ENCODE data around the gene GAS2L2.

GAS2L2 gene

DNA sequence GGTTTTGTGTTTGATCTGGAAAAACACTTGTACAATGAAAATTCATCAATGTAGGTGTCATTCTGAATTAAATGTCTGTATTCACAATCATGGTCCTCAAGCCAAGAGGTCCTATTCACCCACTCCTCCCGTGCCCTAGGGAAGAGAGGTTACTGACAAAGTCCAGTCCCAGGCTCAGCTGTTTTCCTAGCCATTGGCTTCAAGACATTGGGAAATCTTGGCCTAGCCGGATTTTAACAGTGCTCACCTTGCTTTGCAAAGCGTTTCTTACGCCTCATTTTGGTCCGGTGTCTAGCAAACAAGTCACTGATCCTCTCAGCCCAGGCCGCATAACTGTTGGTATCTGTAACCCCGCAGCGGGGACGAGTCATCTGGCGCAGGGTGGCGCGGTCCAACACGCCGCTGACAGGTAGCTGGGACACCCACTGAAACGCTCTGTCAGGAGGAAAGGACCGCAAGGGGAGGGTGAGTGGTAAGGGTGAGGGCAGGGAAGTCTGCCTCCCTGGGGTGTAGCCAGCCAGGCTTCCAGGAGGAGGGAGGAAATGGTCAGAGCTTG, 25.7 kb upstream of the GAS2L2 start:
- H3K9me3 ChIP-seq, result no peaks in the 10 kb centered on the region
- intact Hi-C loops (cut with DNase I; ENCODE audit: low total_unique reads), result no loop called here
- H3K36me3 ChIP-seq, result no peaks in the 10 kb centered on the region
- H3K27ac ChIP-seq, result peak overlapping the region; percentile 21 to 40
- no peak overlapping the region for H3K4me3 ChIP-seq
- DNase-seq, result no peak
- TF ChIP-seq, protein P1, sequence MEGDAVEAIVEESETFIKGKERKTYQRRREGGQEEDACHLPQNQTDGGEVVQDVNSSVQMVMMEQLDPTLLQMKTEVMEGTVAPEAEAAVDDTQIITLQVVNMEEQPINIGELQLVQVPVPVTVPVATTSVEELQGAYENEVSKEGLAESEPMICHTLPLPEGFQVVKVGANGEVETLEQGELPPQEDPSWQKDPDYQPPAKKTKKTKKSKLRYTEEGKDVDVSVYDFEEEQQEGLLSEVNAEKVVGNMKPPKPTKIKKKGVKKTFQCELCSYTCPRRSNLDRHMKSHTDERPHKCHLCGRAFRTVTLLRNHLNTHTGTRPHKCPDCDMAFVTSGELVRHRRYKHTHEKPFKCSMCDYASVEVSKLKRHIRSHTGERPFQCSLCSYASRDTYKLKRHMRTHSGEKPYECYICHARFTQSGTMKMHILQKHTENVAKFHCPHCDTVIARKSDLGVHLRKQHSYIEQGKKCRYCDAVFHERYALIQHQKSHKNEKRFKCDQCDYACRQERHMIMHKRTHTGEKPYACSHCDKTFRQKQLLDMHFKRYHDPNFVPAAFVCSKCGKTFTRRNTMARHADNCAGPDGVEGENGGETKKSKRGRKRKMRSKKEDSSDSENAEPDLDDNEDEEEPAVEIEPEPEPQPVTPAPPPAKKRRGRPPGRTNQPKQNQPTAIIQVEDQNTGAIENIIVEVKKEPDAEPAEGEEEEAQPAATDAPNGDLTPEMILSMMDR (IDR thresholded peaks at IDR 0.05), result no peak
- no peaks in the 10 kb centered on the region for H3K27me3 ChIP-seq
- peaks cover 0 to 58% (median 29%) of the 10 kb centered on the region in 4 donors for H3K4me1 ChIP-seq

GRCh38 chr17:35775583-35775982, 22.5 kb upstream of the GAS2L2 start:
- Histone ChIP-seq H3K27me3 (no peaks in the 10 kb centered on the region), H3K9me3 (no peaks in the 10 kb centered on the region), H3K36me3 (no peaks in the 10 kb centered on the region), H3K27ac (peak overlapping the region; percentile 84 to 89), H3K4me1 (peaks cover 0 to 53% (median 28%) of the 10 kb centered on the region in 4 donors), H3K4me3 (peak overlapping the region; percentile 34 to 45)
- DNase-seq, result no peak
- TF ChIP-seq, protein P1 (IDR thresholded peaks at IDR 0.05), result no peak
- intact Hi-C loops (cut with DNase I; ENCODE audit: low total_unique reads), result no loop called here

GRCh38 chr17:35775039-35775438, 22.0 kb upstream of the GAS2L2 start:
- Histone ChIP-seq H3K27ac (peak overlapping the region; percentile 84 to 89), H3K4me1 (peaks cover 0 to 53% (median 28%) of the 10 kb centered on the region in 4 donors), H3K4me3 (peak overlapping the region; percentile 34 to 45), H3K36me3 (no peaks in the 10 kb centered on the region), H3K9me3 (no peaks in the 10 kb centered on the region), H3K27me3 (no peaks in the 10 kb centered on the region)
- intact Hi-C loops (cut with DNase I; ENCODE audit: low total_unique reads), result no loop called here
- TF ChIP-seq, protein P1 (IDR thresholded peaks at IDR 0.05), result peak in 1 of 2 experiments; percentile 4
- no peak for DNase-seq

GRCh38 chr17:35774499-35774898, 21.5 kb upstream of the GAS2L2 start:
- H3K27me3 ChIP-seq, result no peaks in the 10 kb centered on the region
- peak; percentile 63 to 93 for DNase-seq
- H3K27ac ChIP-seq, result peak overlapping the region; percentile 84 to 89
- TF ChIP-seq, protein P1 (IDR thresholded peaks at IDR 0.05), result no peak
- intact Hi-C loops (cut with DNase I; ENCODE audit: low total_unique reads), result no loop called here
- H3K36me3 ChIP-seq, result no peaks in the 10 kb centered on the region
- H3K9me3 ChIP-seq, result no peaks in the 10 kb centered on the region
- peaks cover 0 to 53% (median 28%) of the 10 kb centered on the region in 4 donors for H3K4me1 ChIP-seq
- H3K4me3 ChIP-seq, result peak overlapping the region; percentile 34 to 45

DNA sequence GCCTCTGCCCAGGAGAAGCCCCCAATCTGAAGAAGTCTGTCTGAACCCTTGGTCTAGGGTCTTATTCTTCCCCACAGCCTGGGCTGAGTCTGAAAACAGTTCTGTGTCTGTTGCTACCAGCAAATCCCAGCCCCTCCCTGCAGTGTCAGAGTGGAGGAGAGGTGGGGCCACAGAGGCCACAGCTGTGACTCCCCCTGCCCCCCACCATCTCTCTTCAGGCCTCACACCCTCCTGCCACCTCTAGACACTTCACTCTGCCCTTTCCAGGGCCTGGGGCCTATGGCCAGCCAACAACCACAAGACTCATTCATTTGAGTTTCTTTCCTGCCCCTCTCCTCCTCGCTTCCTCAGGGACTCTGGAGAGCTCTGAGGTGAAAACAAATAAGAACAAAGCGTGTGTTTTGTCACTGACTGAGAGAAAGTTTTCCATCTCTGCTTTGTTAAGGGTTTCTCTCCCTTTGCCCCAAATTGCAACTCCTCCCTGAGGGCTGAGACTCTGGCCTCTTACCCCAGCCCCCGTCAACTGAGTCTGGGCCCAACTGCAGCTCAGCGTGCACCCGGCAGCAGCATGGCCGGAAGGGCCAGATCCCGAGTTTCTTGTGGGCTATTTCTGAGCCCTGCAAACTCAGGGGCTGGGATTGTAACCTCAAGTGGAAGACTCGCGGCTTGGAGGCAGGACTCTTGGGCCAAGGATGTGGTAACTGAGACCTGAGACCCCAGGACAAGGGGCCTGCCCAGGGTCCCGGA, 20.8 kb upstream of the GAS2L2 start:
- Histone ChIP-seq H3K4me1 (peaks cover 0 to 53% (median 28%) of the 10 kb centered on the region in 4 donors), H3K9me3 (no peaks in the 10 kb centered on the region), H3K4me3 (no peak overlapping the region), H3K36me3 (no peaks in the 10 kb centered on the region), H3K27me3 (no peaks in the 10 kb centered on the region), H3K27ac (peak overlapping the region; percentile 84 to 89)
- TF ChIP-seq, protein P1 (IDR thresholded peaks at IDR 0.05), result no peak
- DNase-seq, result no peak
- intact Hi-C loops (cut with DNase I; ENCODE audit: low total_unique reads), result no loop called here
